GM18502 (cell line): ENCODE measurements around the gene PREB.

ENCODE experiments used
- ATAC-seq: cut with Tn5 transposase; IDR thresholded peaks from one replicate; pipeline ENCODE4 v1.9.1; 2021; ENCODE audit warnings: mild to moderate bottlenecking; ENCODE audit not compliant: unreplicated experiment, poor library complexity

PREB gene

GRCh38 chr2:27152796-27153464, 18.5 kb upstream of the PREB start:
- ATAC-seq, result no peak

DNA sequence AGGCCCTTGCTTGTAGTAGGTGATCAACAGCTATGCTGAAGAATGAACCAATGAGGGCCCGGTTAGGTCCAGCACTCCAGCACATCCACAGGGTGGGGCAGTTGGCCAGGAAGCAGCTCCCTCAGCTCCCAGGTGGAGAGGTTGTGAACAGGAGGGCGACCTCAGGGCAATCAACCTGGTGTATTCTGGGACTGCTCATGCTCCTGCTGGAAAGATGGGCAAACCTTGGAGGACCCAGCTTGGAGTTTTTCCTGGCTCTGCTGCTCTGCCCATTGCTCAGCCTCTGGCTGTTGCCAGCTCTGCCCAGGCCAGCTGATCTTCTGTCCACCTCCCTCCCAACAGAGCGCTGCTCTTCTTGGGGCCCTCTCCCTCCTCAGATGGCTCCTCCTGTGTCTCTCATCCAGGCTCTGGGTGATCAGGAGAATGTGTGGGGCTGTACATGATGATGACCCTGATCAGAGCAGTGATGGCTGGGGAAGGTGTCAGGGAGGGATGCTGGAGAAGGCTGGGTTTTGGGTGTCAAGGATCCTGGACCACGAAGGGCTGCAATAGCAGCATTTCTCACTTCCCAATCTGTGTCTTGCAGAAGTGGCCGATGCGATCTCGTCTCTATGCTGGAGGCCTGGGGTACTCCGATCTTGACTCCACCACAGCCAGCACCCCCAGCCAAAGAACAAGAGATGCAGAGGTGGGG, 17.8 kb upstream of the PREB start:
- ATAC-seq, result no peak

GRCh38 chr2:27150639-27151230, 16.3 kb upstream of the PREB start:
- no peak for ATAC-seq

DNA sequence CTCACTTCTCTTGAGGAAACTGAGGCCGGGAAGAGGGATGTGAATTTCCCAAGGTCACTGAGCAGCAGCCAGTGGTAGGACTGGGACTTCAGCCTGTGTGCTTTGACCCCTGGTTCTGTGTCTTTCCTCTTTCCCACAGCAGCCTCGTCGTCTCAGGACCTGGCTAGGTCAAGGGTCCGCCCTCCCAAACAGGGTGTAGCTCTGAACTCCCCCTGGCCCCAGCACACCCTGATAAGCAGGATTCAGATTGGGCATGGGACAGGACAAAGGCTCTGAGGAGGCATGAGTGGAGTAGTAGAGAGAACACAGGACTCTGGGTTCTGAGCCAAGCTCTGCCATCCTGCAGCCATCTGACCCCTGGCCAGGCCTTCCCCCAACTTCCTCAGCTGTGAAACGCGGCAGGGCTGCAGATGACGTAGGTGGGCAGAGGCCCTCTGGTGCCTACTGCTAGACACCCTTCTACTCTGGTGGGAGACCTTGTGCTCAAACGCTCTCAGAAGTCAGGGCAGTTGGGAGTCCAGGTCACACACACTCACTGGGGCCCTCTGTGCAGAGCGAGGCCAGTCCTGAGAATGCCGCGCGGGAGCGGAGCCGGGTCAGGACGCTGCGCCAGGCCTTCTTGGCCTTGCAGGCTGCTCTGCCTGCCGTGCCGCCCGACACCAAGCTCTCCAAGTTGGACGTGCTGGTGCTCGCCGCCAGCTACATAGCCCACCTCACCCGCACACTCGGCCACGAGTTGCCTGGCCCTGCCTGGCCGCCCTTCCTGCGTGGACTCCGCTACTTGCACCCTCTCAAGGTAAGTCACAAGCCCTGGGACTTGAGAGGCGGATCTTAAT, 15.4 kb upstream of the PREB start:
- ATAC-seq, result no peak

- no peak for ATAC-seq
Observed at GRCh38 chr2:27148801-27149439, 14.5 kb upstream of the PREB start, which contains the start of gene TCF23. TCF23 (plus strand) TSS chr2:27149004; CDS start chr2:27149134, 130 bp downstream.

- ATAC-seq, result no peak
Observed at GRCh38 chr2:27147935-27148334, 13.5 kb upstream of the PREB start.

- ATAC-seq, result no peak
Observed at GRCh38 chr2:27145682-27146081, 11.2 kb upstream of the PREB start.

DNA sequence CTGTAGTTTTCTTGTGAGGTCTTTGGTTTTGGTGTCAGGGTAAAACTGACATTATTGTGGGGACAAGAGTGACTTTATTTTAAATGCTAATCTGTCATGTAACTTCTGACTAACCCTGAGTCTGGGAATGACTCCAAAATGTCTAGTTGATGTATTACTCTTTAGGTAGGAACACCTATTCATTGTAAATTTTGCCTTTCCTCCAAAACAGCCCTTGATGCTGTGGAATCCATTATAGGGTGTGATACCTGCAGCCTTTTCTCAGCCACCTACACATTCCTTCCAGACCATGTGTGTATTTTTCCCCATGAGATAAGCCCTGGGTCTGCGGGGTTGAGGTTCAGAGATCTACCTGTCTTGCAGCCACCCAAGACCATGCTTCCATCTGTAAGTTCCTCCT, 8.8 kb upstream of the PREB start:
- no peak for ATAC-seq

GRCh38 chr2:27139310-27139709, 4.9 kb upstream of the PREB start, which contains the start of gene PRR30:
PRR30 (minus strand) TSS chr2:27139410; CDS start chr2:27138329, 1,081 bp downstream.
- ATAC-seq, result no peak

- no peak for ATAC-seq
Observed at GRCh38 chr2:27138111-27138510, 3.7 kb upstream of the PREB start.

DNA sequence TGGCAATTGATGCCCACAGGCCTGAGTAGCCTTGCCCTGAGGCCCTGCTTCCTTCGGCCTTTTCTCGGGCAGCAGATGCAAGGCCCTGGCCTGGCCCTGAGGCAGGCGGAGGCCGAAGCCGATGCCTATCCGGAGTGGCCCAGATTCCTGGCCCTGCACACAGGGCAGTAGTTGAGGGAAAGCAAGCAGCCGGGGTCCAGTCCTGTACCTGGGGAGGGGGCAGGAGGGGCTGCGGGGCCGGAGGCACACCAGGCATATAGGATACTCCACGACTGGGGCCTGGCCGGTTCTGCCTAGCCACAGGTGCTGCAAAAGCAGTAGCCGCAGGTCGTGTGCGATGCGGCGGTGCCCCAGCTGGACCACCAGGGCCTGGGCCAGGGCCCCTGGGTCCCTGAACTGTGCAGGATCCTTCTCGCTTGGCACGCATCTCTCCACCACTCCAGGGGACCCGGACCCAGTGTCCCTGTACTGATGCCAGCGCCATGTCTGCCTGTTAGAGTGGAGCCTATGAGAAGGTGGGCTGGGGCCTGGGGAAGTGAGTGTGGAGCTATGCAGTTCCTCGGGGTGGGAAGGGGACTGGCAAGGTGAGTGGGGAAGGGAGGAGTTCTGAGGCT, 3.0 kb upstream of the PREB start:
- no peak for ATAC-seq

- ATAC-seq, result no peak
Observed at GRCh38 chr2:27136751-27137150, 2.3 kb upstream of the PREB start.

- ATAC-seq, result no peak
Observed at GRCh38 chr2:27135478-27135955, 1.1 kb upstream of the PREB start.

DNA sequence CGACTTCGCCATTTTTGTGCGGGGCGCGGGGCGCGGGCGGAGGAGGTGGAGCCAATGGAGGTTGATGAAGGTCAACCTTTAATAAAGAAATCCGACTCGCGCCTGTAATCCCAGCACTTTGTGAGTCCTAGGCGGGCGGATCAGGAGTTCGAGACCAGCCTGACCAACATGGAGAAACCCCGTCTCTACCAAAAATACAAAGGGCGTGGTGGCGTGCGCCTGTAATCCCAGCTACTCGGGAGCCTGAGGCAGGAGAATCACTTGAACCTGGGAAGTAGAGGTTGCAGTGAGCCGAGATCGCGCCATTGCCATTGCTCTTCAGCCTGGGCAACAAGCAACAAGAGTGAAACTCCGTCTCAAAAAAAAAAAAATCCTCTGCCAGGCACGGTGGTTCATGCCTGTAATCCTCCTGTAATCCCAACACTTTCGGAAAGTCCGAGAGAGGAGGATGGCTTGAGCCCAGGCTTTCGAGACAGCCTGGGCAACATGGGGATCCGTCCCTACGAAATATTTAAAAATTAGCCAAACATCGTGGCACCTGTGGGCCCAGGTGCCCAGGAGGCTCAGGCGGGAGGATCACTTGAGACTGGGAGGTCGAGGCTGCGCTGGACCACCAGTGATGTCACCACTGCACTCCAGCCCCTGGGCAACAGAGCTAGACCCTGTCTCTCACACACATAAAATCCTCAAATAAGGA, 493 bp upstream of the PREB start:
- ATAC-seq, result no peak

- ATAC-seq, result no peak
Observed at GRCh38 chr2:27133195-27133875, 1.1 kb downstream of the PREB start.

DNA sequence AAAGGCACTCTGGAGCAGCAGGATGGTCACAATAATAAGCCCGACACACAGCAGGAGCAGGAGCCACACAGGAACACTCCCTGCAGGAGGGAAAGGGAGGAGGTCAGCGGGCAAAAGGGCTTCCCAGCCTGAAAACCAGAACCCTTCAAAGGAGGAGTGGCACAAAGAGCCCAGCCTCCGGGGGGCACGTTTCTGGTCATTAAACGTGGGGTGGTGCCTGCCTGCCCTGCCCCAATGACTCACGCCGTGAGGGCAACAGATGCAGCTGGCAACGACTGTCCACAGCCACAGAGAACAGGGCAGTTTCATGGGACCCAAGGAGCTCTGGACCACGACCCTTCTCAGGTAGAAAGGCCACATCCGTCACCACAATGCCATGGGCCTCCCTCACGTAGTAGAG, 3.0 kb downstream of the PREB start:
- no peak for ATAC-seq

- ATAC-seq, result no peak
Observed at GRCh38 chr2:27130396-27130795, 4.0 kb downstream of the PREB start.
